Activated naive CD8-positive, alpha-beta T cell treated with anti-CD3 and anti-CD28 coated beads, Interleukin-2, amount 10 ng/mL, durations not matched to agents 7 days and 5 days (primary cell): Measurements from ENCODE around the gene ZFHX2. TPM values are rescaled to one million over a fixed set of nuclear protein-coding genes. Genes with fewer than 3 reads are reported as not detected.
A peak's percentile ranks its signal among the peaks of the same experiment; 100 is the strongest.

Source experiments
- ATAC-seq: fragments of 150-1000 bp; cut with Tn5 transposase; one replicate; pipeline ENCODE4 v1.10.0; 2021; ENCODE audit warnings: low read depth, moderate library complexity
- POLR2A ChIA-PET: fragments of 350-600 bp; sonication (Branson Sonifier 250); formaldehyde crosslinking; loops from one replicate; lab custom pipeline; 2021; ENCODE audit warnings: antibody characterized with exemption; lab: Charles Lee
- DNase-seq: peaks from one replicate; pipeline ENCODE4 v3.0.0; 2021
- H3K27ac Mint-ChIP-seq: one replicate; pipeline ENCODE4 v1.8.0; 2022; ENCODE audit warnings: mild to moderate bottlenecking, mixed read lengths
- H3K27me3 Mint-ChIP-seq: one replicate; pipeline ENCODE4 v1.8.0; 2022; ENCODE audit warnings: mild to moderate bottlenecking, moderate library complexity, mixed read lengths
- H3K36me3 Mint-ChIP-seq: one replicate; pipeline ENCODE4 v1.8.0; 2021; ENCODE audit warnings: mild to moderate bottlenecking, mixed read lengths
- H3K4me1 Mint-ChIP-seq: one replicate; pipeline ENCODE4 v1.8.0; 2021; ENCODE audit warnings: mixed read lengths
- H3K4me3 Mint-ChIP-seq: one replicate; pipeline ENCODE4 v1.8.0; 2022; ENCODE audit warnings: mild to moderate bottlenecking, moderate library complexity, mixed read lengths
- H3K9me3 Mint-ChIP-seq: one replicate; pipeline ENCODE4 v1.8.0; 2021; ENCODE audit warnings: mixed read lengths
- total RNA-seq, 2 experiments: library from RNA; stranded (reverse); gene quantifications; one replicate each; pipeline ENCODE4 v1.2.3, GENCODE V29; 2021

The ZFHX2 gene
- total RNA-seq, 2 experiments from 2014 or later, result 0.75 to 1.4 TPM

DNA sequence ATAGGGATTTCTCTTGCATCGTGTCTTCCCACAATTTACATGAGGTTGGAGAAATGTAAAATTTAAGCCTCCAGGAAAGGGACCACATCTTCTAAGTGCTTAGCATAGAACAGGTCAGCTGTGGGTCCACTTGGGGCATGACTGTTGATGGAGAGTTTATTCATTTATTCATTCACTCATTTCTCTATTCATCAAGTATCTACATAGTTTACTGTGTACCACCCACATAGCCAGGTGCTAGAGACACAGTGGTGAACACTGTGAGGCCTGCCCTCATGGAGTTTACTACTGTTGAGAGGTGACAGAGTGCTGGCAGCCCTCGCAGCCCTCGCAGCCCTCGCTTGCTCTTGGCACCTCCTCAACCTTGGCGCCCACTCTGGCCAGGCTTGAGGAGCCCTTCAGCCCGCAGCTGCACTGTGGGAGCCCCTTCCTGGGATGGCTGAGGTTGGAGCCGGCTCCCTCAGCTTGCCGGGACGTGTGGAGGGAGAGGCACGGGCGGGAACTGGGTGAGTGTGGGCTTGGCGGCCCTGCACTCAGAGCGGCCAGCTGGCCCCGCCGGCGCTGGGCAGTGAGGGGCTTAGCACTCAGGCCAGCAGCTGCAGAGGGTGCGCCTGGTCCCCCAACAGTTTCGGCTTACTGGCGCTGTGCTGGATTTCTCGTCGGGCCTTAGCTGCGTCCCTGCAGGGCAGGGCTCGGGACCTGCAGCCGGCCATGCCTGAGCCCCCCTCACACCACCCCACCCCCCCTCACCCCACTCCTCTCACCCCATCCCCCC, 28.8 kb upstream of the ZFHX2 start:
- DNase-seq, result peak; percentile 18
- peaks cover 13% of the 10 kb centered on the region for H3K4me1 Mint-ChIP-seq
- peaks cover 36% of the 10 kb centered on the region for H3K27me3 Mint-ChIP-seq
- no peaks in the 10 kb centered on the region for H3K36me3 Mint-ChIP-seq
- no peak overlapping the region for H3K4me3 Mint-ChIP-seq
- POLR2A ChIA-PET, result interaction anchor here (0.6 kb wide), 1 partner anchor 113 kb away, joined by 6 read pairs; no protein-coding TSS in a partner anchor
- no peaks in the 10 kb centered on the region for H3K9me3 Mint-ChIP-seq
- no peak overlapping the region for H3K27ac Mint-ChIP-seq
- ATAC-seq, result no peak

DNA sequence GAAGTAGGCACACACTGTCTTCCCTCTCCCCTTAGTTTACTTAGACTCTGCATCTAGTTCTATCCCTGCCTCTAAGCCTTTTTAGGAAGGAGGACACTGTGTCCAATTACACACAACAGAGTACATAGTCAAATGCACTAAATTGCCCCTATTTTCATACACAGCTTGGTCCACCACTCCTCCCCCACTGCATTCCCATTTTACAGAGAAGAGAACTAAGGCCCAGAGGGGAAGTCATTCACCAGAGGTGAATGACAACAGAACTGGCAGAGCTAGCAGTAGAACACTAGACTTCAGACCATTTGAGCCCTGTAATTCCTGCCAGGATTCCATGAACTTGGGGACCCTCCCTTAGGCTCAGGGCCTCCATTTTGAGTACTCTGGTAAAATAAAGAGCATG, 28.2 kb upstream of the ZFHX2 start:
- Mint-ChIP-seq H3K4me1 (peaks cover 15% of the 10 kb centered on the region), H3K27me3 (peaks cover 42% of the 10 kb centered on the region), H3K27ac (no peak overlapping the region), H3K4me3 (no peak overlapping the region), H3K9me3 (no peaks in the 10 kb centered on the region), H3K36me3 (no peaks in the 10 kb centered on the region)
- ATAC-seq (no peak), DNase-seq (no peak)
- POLR2A ChIA-PET, result no interaction called here

DNA sequence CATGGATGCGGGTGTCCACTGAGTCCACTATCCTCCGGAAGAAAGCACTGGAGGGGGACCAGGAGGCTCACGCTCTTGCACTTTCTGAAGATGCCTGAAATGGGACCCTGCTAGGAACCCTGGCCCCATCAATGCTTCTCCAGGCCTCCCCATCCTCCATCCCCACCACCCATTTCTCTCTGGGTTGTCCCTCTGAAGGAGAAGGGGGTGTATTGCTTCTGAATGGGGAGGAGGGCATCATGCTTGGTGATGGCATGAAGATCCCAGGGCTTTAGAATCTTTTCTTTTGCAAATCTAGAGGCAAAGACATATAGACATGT, 27.7 kb upstream of the ZFHX2 start:
- DNase-seq (peak; percentile 19), ATAC-seq (no peak)
- POLR2A ChIA-PET, result no interaction called here
- Mint-ChIP-seq H3K4me3 (no peak overlapping the region), H3K4me1 (peaks cover 15% of the 10 kb centered on the region), H3K27ac (no peak overlapping the region), H3K27me3 (peaks cover 43% of the 10 kb centered on the region), H3K36me3 (no peaks in the 10 kb centered on the region), H3K9me3 (no peaks in the 10 kb centered on the region)

DNA sequence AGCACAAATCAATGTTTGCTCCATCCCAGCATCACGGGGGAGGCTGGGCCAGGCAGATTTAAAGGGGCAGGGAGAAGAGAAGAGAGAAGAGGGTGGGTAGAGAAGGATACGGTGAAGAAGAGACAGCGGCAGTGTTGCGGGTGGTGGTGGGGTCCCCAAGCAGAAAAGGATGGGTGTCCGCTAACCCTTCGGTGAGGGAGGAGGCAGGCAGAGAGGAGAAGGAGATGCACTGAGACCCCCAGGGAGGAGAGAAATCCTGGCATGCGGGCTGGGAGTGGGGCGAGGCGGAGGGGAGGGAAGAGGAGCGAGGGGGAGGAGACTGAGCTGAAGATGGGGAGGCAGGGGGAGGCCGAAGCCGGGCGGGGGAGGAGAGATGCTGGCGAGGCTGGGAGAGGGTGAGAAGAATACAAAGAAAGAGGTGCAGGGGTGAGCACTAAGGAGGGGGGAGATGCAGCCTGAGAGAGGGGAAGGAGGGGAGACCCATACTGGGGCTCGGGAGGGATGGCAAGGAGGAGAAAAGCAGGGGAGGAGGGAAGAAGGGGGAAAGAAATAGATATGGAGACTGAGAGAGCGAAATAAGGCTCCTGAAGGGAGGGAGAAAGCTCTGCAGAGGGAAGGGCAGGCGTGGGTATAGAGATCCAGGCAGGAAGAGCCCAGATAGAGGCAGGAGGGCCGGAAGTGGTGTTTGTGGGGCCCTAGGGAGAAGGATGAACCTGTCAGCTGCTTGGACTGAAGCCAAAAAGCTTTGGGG, 27.2 kb upstream of the ZFHX2 start, which contains the start of gene JPH4:
TSS of gene JPH4 (minus strand) at position 231 of the 751 bp plus-strand sequence. CDS start 1,337 bp downstream, outside the sequence.
- ATAC-seq (no peak), DNase-seq (peak; percentile 16)
- H3K4me3 Mint-ChIP-seq, result no peak within 1 kb of the TSS
- POLR2A ChIA-PET, result interaction anchor here (0.7 kb wide), 1 partner anchor 137 kb away, joined by 3 read pairs; no protein-coding TSS in a partner anchor
- no peaks in the 10 kb centered on the region for H3K9me3 Mint-ChIP-seq
- no peaks in the 10 kb centered on the region for H3K36me3 Mint-ChIP-seq
- H3K27me3 Mint-ChIP-seq, result peaks cover 43% of the 10 kb centered on the region
- H3K27ac Mint-ChIP-seq, result no peak within 1 kb of the TSS
- H3K4me1 Mint-ChIP-seq, result peaks cover 16% of the 10 kb centered on the region

DNA sequence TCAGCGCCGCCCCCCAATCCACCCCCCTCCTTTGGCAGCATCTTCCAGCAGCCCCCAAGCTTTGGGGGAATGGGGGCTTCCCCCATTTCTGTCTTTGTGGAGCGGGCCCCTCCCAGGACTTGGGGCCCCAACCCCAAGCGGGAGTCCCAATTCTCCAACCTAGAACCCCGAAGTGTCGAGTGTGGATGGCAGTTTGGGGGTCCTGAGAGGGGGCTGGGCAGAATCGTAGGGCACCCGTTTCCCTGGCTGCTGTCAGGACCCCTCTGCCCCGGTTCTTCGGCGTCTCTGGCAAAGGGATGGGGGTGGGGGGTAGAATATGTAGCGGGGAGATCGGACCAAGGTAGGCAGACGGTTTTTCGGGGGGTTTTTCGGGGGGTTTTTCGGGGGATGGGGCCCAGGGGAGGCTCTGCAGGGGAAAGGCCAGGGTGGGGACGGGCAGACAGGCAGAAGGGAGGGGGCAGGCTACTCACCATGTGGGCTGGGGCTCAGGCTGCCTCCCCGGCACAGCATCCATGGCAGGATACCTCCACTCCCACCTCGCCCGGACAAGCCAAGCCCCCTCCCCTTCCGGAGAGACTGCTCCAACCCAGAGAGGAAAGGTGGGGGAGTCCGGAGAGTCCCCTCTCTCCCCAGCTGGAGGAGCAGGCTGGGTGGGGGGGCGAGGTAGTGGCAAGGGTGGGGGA, 26.3 kb upstream of the ZFHX2 start:
- DNase-seq (peak; percentile 23), ATAC-seq (no peak)
- peaks cover 41% of the 10 kb centered on the region for H3K27me3 Mint-ChIP-seq
- no peak overlapping the region for H3K4me3 Mint-ChIP-seq
- peaks cover 20% of the 10 kb centered on the region for H3K4me1 Mint-ChIP-seq
- H3K27ac Mint-ChIP-seq, result no peak overlapping the region
- H3K9me3 Mint-ChIP-seq, result no peaks in the 10 kb centered on the region
- POLR2A ChIA-PET, result interaction anchor here (0.7 kb wide), 1 partner anchor 136 kb away, joined by 3 read pairs; no protein-coding TSS in a partner anchor
- H3K36me3 Mint-ChIP-seq, result no peaks in the 10 kb centered on the region

DNA sequence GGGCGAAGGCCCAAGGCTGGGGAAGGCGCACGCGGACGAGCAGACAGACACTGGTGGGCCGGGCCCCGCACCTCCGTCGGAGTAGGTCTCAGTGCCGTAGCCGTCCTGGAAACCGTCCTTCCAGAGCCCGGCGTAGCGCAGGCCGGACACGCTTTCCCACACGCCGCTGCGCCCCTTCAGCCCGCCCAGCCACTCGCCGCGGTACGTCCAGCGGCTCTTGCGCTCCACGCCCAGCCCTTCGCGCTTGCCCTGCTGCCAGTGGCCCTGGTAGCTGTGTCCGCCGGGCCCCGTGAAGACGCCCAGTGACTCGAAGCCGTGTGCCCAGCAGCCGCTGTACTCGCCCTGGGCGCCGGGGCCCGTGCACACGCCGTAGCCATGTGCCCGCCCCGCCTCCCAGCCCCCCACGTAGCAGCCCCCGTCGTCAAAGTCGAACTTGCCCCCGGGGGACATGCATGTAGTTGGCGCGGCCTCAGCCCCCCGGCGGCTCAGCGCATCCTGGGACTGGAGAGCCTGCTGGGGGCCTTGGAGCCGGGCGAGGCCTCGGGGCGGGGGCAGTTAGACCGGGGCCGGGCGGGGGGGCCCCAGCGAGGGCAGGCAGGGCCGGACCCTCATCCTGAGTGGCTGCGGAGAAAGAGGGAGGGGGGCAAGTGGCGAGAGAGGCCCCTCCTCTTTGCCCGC, 25.6 kb upstream of the ZFHX2 start:
- Mint-ChIP-seq H3K27ac (no peak overlapping the region), H3K27me3 (peaks cover 38% of the 10 kb centered on the region), H3K36me3 (no peaks in the 10 kb centered on the region), H3K9me3 (no peaks in the 10 kb centered on the region), H3K4me1 (peaks cover 25% of the 10 kb centered on the region), H3K4me3 (peak overlapping the region; percentile 41)
- POLR2A ChIA-PET, result no interaction called here
- peak; percentile 29 for ATAC-seq
- DNase-seq, result peak; percentile 40

DNA sequence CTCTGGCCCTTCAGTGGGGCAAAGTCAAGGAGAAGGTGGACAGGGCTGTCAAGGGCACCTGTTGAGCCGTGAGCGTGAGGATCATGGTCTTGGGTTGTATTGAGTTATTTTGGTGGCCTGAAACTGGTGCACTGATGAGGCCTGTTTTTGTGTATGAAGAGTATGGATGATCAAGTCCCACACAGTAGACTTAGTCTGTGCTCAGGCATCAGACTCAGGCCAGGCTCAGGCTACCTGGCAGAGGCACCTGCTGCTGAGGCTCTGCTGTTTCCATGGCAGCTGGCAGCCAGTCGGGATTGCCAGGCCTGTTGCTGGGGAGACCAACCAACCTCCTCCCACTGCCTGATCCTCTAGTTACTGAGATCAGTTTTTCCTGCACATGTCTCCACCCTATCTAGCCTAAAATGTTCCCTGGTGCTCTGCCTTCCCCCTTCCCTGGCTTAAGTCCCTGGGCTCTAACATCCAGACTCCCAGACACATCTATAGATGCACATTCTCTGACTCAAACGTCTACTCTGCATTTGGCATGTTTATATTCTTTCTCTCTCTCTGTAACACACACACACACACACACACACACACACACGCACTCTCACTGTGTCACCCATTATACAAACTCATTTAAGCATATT, 21.9 kb upstream of the ZFHX2 start:
- peak overlapping the region; percentile 68 for H3K27ac Mint-ChIP-seq
- DNase-seq, result no peak

DNA sequence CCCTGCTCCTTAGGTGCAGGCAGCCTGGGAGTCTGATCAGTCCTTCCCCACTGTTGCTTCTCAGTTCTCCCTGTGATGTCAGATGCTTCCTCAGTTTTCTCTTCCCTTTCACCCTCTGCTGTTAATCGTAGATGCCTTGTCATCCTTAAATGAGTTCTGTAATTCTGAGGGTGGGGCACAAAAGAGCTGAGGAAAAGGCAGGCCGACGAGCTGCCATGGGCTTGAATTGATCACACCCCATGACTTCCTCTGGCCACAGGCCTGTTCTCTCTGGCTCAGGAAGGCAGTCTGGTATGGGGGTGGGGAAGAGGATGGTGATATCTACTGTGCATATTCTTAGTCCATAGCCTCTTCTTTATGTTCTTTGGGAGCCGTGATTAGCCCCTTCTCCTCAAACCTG, 21.3 kb upstream of the ZFHX2 start:
- POLR2A ChIA-PET, result no interaction called here
- ATAC-seq, result no peak
- Mint-ChIP-seq H3K36me3 (no peaks in the 10 kb centered on the region), H3K27ac (no peak overlapping the region), H3K27me3 (peaks cover 23% of the 10 kb centered on the region), H3K4me1 (peaks cover 36% of the 10 kb centered on the region), H3K4me3 (no peak overlapping the region), H3K9me3 (no peaks in the 10 kb centered on the region)
- peak; percentile 17 for DNase-seq

More for the DNA sequence above, 21.9 kb upstream of the ZFHX2 start:
- Mint-ChIP-seq H3K4me1 (peaks cover 33% of the 10 kb centered on the region), H3K4me3 (no peak overlapping the region), H3K27me3 (peaks cover 30% of the 10 kb centered on the region), H3K9me3 (no peaks in the 10 kb centered on the region), H3K36me3 (no peaks in the 10 kb centered on the region)
- ATAC-seq, result no peak
- POLR2A ChIA-PET, result no interaction called here

DNA sequence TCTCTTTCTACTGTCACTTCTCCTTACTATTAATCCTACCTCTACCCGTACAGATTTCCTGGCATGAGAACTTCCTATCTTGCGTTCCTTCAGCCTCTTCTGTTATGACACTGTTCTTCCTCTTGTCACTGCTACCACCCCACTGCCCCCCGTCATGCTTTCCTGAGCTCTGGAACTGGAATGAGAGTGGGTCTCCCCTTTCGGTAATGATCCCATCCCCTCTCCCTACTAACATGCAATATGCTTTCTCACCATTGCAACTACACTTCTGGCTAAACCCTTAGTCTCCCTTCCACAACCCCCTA, 20.9 kb upstream of the ZFHX2 start:
- H3K36me3 Mint-ChIP-seq, result peaks cover under 1% of the 10 kb centered on the region
- peaks cover 39% of the 10 kb centered on the region for H3K4me1 Mint-ChIP-seq
- H3K4me3 Mint-ChIP-seq, result no peak overlapping the region
- peaks cover 21% of the 10 kb centered on the region for H3K27me3 Mint-ChIP-seq
- no peak overlapping the region for H3K27ac Mint-ChIP-seq
- POLR2A ChIA-PET, result interaction anchor here (0.9 kb wide), 1 partner anchor 38 kb away, joined by 3 read pairs; no protein-coding TSS in a partner anchor
- DNase-seq, result no peak
- no peaks in the 10 kb centered on the region for H3K9me3 Mint-ChIP-seq
- ATAC-seq, result no peak

DNA sequence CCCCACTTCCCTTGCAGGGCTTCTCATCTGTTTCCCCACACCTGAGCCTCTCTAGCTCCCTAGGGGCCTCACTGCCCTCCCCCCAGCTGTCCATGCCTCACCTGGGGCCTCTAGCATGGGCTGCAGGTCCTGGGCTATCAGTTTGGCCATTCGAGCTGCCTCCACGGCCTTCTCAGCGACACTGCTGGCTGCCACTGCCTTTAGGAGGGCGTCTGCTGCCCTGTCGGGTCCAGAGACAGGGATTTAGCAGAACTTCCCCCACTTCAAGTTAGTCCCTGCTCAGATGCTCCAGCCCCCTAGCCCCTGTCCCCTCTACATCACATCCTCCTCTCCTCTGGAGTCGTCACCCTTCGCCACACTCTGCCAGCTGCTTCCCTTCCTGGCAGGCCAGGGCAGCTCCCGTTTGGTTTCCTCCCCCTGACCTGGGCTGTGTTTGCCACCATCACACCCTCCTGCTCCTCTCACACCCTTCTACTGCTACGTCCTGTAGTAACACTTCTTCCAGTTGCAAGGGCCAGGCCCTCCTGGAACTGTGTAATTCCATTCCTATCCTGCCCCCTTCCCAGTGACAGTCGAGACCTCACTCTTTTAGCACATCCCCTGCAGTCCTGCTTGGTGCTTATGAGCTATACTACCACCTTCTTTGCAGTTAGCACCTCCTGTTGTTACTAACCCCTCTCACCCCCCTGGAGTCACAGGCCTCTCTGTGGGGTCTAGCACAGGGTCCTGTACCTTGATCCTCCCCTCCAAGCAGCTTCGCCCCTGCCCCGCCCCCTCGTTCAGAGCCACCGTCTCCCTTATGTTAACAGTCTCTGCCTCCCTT, 20.3 kb upstream of the ZFHX2 start:
- peak overlapping the region; percentile 55 for H3K27ac Mint-ChIP-seq
- POLR2A ChIA-PET, result interaction anchor here (0.9 kb wide), 1 partner anchor 38 kb away, joined by 3 read pairs; no protein-coding TSS in a partner anchor
- peaks cover 39% of the 10 kb centered on the region for H3K4me1 Mint-ChIP-seq
- peaks cover 3% of the 10 kb centered on the region for H3K36me3 Mint-ChIP-seq
- H3K27me3 Mint-ChIP-seq, result peaks cover 19% of the 10 kb centered on the region
- DNase-seq (peak; percentile 28), ATAC-seq (no peak)
- H3K9me3 Mint-ChIP-seq, result no peaks in the 10 kb centered on the region
- no peak overlapping the region for H3K4me3 Mint-ChIP-seq

DNA sequence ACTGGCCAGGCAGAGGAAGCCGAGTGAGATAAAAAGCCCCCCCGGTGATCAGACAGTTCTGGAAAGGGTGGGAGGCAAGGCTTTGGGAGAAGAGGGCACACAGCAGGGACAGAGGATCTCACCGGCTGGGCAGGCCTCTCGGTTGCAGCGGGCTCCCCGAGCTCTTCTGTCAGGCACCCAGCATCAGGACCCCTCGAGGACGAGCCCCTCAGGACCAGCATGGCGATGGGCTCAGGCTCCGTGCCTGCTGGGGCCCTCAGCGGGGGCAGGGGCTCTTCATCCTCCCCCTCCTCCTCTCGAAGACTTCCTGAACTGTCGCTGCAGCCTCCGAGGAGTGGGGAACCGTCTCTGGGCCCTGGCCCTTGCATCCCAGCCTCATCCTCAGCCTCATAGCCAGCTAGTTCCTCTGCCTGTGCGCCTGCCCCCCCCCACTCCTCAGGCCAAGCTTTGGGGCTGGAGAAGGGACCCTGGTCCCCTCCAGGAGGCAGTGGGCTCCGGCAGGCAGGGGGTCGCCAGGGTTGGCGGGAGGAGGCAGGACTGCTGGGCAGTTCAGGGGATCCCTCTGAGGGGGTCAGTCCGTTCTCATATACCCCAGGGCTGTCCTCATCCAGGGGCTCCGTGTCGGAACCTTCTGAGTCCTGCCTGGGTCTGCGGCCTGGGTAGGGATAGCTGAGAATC, 19.4 kb upstream of the ZFHX2 start:
- ATAC-seq (no peak), DNase-seq (peak; percentile 20)
- H3K27me3 Mint-ChIP-seq, result peaks cover 12% of the 10 kb centered on the region
- POLR2A ChIA-PET, result no interaction called here
- H3K27ac Mint-ChIP-seq, result no peak overlapping the region
- H3K4me3 Mint-ChIP-seq, result no peak overlapping the region
- no peaks in the 10 kb centered on the region for H3K9me3 Mint-ChIP-seq
- H3K4me1 Mint-ChIP-seq, result peaks cover 38% of the 10 kb centered on the region
- H3K36me3 Mint-ChIP-seq, result peaks cover 3% of the 10 kb centered on the region
